Aorta (tissue), 5 donors: ENCODE measurements around the gene DDX3X. TPM values are rescaled to one million over a fixed set of nuclear protein-coding genes. Genes with fewer than 3 reads are reported as not detected.
A peak's percentile ranks its signal among the peaks of the same experiment; 100 is the strongest.
"Not testable (repeated sequence)": the region's sequence is repeated elsewhere in the genome, so short reads cannot be mapped to it uniquely, and the experiment has no call there.

Experiments used
- ATAC-seq: fragments of 200-7000 bp; cut with Tn5 transposase; one replicate; pipeline ENCODE4 v1.9.1; 2022; ENCODE audit warnings: moderate library complexity; ENCODE audit not compliant: low FRiP score
- DNase-seq, 2 donors: peaks; one replicate each; pipeline ENCODE4 v3.0.0-alpha.2; 2020
- H3K27ac ChIP-seq, 2 donors: one replicate each; pipeline ENCODE4 v1.5.1; 2013; ENCODE audit warnings: low read length in 2 of 2, mild to moderate bottlenecking in 2 of 2, moderate library complexity in 2 of 2, control low read depth in 1 of 2, inconsistent platforms in 1 of 2, low read depth in 1 of 2
- H3K27me3 ChIP-seq, 2 donors: one replicate each; pipeline ENCODE4 v1.6.1; 2013; ENCODE audit warnings: control low read depth in 1 of 2, low read length in 1 of 2, mild to moderate bottlenecking in 1 of 2, moderate library complexity in 1 of 2; ENCODE audit not compliant: insufficient read depth in 2 of 2, control insufficient read depth in 1 of 2
- H3K36me3 ChIP-seq, 2 donors: one replicate each; pipeline ENCODE4 v1.6.1; 2013; ENCODE audit warnings: control low read depth in 1 of 2, low read length in 1 of 2, mild to moderate bottlenecking in 1 of 2; ENCODE audit not compliant: insufficient read depth in 2 of 2, control insufficient read depth in 1 of 2
- H3K4me1 ChIP-seq, 2 donors: one replicate each; pipeline ENCODE4 v1.6.1; 2013; ENCODE audit warnings: low read length in 2 of 2, control low read depth in 1 of 2, mild to moderate bottlenecking in 1 of 2, moderate library complexity in 1 of 2; ENCODE audit not compliant: insufficient read depth in 2 of 2, control insufficient read depth in 1 of 2
- H3K4me3 ChIP-seq, 2 donors: one replicate each; pipeline ENCODE4 v1.5.1; 2013; ENCODE audit warnings: low read length in 2 of 2, control low read depth in 1 of 2, mild to moderate bottlenecking in 1 of 2
- H3K9me3 ChIP-seq: one replicate; pipeline ENCODE4 v1.6.1; 2013; ENCODE audit warnings: mild to moderate bottlenecking, low read length; ENCODE audit not compliant: control insufficient read depth
- WGBS, 2 donors: extraction: QIAGEN DNeasy Blood & Tissue Kit; methylation state at CpG; one replicate each; pipeline ENCODE4 v1.1.7; 2013; 5-methylcytosine and 5-hydroxymethylcytosine counted together
- intact Hi-C, 2 donors: fragments of 100-400 bp; cut with DNase I; formaldehyde crosslinking; loops; one replicate each; pipeline versions ENCODE4 v1.14.2 to v1.15.0; 2022
- polyA plus RNA-seq, 2 donors: library from polyadenylated mRNA; stranded (reverse); fragments of 200-250 nt; gene quantifications; one replicate each; pipeline ENCODE4 v1.2.3, GENCODE V29; 2013
- total RNA-seq, 2 donors: library from RNA; stranded (reverse); fragmentation: NEBNext Ultra II Directional; extraction: Animal tissue kit (Norgen Biotek cat#: 25700); gene quantifications; one replicate each; pipeline ENCODE4 v1.2.1, GENCODE V29; 2021
- donor health status: healthy with polysubstance abuse.
- donor health status: Bipolar disorder and iron deficiency.
- donor health status: DM: no; HTN: no; CAD: no.
- donor health status: DM: no; HTN: no; CAD: no.
- donor health status: DM: yes; HTN: yes; CAD: no.

DDX3X gene
- total and polyA plus RNA-seq, 4 donors: 65.0 to 465 (median 247) TPM

- H3K4me3 ChIP-seq, H3K27ac ChIP-seq, DNase-seq, H3K9me3 ChIP-seq, H3K27me3 ChIP-seq, H3K36me3 ChIP-seq, intact Hi-C loops, ATAC-seq, H3K4me1 ChIP-seq: not testable (repeated sequence)
- WGBS, 2 donors: 91 to 98% methylated on average over 5 of the region's 5 CpGs
Observed at GRCh38 chrX:41371575-41371974, 37.6 kb downstream of the DDX3X start.

- H3K4me3 ChIP-seq: no peak overlapping the region
- intact Hi-C loops: no loop called here
- no peaks in the 10 kb centered on the region for H3K36me3 ChIP-seq
- no peaks in the 10 kb centered on the region for H3K4me1 ChIP-seq
- H3K9me3 ChIP-seq: no peaks in the 10 kb centered on the region
- H3K27me3 ChIP-seq: no peaks in the 10 kb centered on the region
- 81 to 94% methylated on average over 5 of the region's 5 CpGs for WGBS, 2 donors
- H3K27ac ChIP-seq: no peak overlapping the region
- DNase-seq (no peak), ATAC-seq (no peak)
Observed at GRCh38 chrX:41373989-41374606, 40.1 kb downstream of the DDX3X start.

- Histone ChIP-seq H3K4me3 (no peak overlapping the region), H3K27ac (no peak overlapping the region), H3K4me1 (no peaks in the 10 kb centered on the region), H3K27me3 (no peaks in the 10 kb centered on the region), H3K9me3 (no peaks in the 10 kb centered on the region), H3K36me3 (no peaks in the 10 kb centered on the region)
- no peak for DNase-seq
- intact Hi-C loops: no loop called here
- no peak for ATAC-seq
- WGBS, 2 donors: 79 to 88% methylated on average over 8 of the region's 8 CpGs
Observed at GRCh38 chrX:41377624-41378023, 43.7 kb downstream of the DDX3X start.

GRCh38 chrX:41381685-41382084, 47.7 kb downstream of the DDX3X start:
- ATAC-seq (peak; percentile 33), DNase-seq (peak in 1 of 2 donors; percentile 72)
- H3K4me3 ChIP-seq: no peak overlapping the region
- H3K9me3 ChIP-seq: no peaks in the 10 kb centered on the region
- intact Hi-C loops: no loop called here
- H3K4me1 ChIP-seq: no peaks in the 10 kb centered on the region
- WGBS, 2 donors: 73 to 74% methylated on average over 5 of the region's 5 CpGs
- H3K27ac ChIP-seq: no peak overlapping the region
- H3K36me3 ChIP-seq: no peaks in the 10 kb centered on the region
- H3K27me3 ChIP-seq: no peaks in the 10 kb centered on the region

GRCh38 chrX:41382714-41383645, 49.0 kb downstream of the DDX3X start:
- 57 to 61% methylated on average over 10 of the region's 10 CpGs for WGBS, 2 donors
- ATAC-seq (no peak), DNase-seq (peak in 1 of 2 donors; percentile 3)
- intact Hi-C loops: no loop called here
- Histone ChIP-seq H3K4me3 (no peak overlapping the region), H3K36me3 (no peaks in the 10 kb centered on the region), H3K9me3 (no peaks in the 10 kb centered on the region), H3K27me3 (no peaks in the 10 kb centered on the region), H3K27ac (no peak overlapping the region), H3K4me1 (no peaks in the 10 kb centered on the region)

GRCh38 chrX:41384051-41384705, 50.2 kb downstream of the DDX3X start:
- intact Hi-C loops: no loop called here
- H3K27me3 ChIP-seq: no peaks in the 10 kb centered on the region
- ATAC-seq (peak; percentile 77), DNase-seq (peak; percentile 77 to 87)
- H3K4me1 ChIP-seq: no peaks in the 10 kb centered on the region
- H3K4me3 ChIP-seq: no peak overlapping the region
- H3K27ac ChIP-seq: no peak overlapping the region
- H3K36me3 ChIP-seq: no peaks in the 10 kb centered on the region
- WGBS, 2 donors: 77 to 82% methylated on average over 9 to 10 of the region's 10 CpGs
- H3K9me3 ChIP-seq: no peaks in the 10 kb centered on the region

DNA sequence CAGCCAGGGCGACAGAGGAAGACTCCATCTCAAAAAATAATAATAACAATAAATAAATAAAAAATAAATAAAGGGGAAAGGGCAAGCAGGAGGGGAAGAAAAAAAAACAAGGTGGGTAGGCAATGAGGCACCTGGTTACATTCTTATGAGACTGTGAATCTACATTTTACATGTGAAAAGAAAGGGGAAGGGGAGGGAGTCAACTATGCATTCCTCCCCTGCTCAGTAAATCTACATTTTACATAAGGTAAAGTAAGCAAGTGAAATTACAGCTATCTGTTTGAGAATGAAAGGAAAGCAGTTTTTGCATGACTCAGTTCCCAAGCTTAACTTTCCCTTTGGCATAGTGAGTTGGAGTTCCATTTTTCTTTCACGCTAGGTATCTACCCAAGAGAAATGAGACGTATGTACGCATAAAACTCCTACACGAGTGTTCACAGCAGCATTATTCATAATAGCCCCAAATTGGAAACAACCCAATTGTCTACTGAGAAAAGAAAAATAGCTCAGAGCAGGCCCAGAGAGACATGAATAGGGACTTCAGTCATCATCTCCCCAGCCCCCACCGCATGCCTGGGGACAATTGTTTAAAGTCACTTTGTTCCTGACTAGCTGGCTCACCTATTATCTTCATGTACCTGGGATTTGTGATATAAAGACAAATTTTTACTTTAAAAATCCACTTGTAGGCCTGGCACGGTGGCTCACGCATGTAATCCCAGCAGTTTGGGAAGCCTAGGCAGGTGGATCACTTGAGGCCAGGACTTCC, 52.4 kb downstream of the DDX3X start:
- no peaks in the 10 kb centered on the region for H3K9me3 ChIP-seq
- no peaks in the 10 kb centered on the region for H3K36me3 ChIP-seq
- H3K27ac ChIP-seq: no peak overlapping the region
- H3K4me3 ChIP-seq: no peak overlapping the region
- ATAC-seq: no peak
- H3K27me3 ChIP-seq: no peaks in the 10 kb centered on the region
- no peaks in the 10 kb centered on the region for H3K4me1 ChIP-seq
- intact Hi-C loops: no loop called here
- peak in 1 of 2 donors; percentile 11 for DNase-seq
- WGBS, 2 donors: 80 to 87% methylated on average over 8 of the region's 8 CpGs

DNA sequence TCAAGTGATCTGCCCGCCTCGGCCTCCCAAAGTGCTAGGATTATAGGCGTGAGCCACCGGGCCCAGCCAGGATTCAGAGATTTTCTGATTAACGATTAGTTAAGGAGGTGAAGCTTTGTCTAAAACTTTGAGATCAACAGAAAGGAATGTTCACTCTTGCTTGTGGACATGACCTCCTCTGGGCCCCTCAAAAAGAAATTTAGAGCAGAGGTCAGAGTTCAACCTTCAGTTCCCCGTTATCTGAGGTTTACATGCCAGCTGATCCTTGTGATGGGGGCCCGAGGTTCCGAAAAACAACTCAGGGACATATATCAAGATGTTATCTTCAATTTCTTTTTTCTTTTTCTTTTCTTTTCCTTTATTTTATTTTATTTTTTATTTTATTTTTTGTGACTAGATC, 54.6 kb downstream of the DDX3X start:
- Histone ChIP-seq H3K9me3 (no peaks in the 10 kb centered on the region), H3K4me3 (no peak overlapping the region), H3K27me3 (no peaks in the 10 kb centered on the region), H3K27ac (no peak overlapping the region), H3K36me3 (no peaks in the 10 kb centered on the region), H3K4me1 (no peaks in the 10 kb centered on the region)
- intact Hi-C loops: no loop called here
- ATAC-seq (no peak), DNase-seq (peak in 1 of 2 donors; percentile 13)
- 84 to 86% methylated on average over 8 of the region's 8 CpGs for WGBS, 2 donors
